Kidney epithelial cell (primary cell): ENCODE results near the gene SSBP2. TPM values are rescaled to one million over a fixed set of nuclear protein-coding genes. Genes with fewer than 3 reads are reported as not detected.
"Not testable (repeated sequence)": the region's sequence is repeated elsewhere in the genome, so short reads cannot be mapped to it uniquely, and the experiment has no call there.

Experiments
- DNase-seq: peaks from one replicate; pipeline ENCODE4 v3.0.0-alpha.2; 2010; ENCODE audit warnings: low read depth
- H3K27me3 ChIP-seq: 2 replicates; pipeline ENCODE4 v1.6.0; 2011; ENCODE audit warnings: low read length; ENCODE audit not compliant: control insufficient read depth, insufficient read depth
- H3K36me3 ChIP-seq: 2 replicates; pipeline ENCODE4 v1.5.1; 2011; ENCODE audit warnings: low read length; ENCODE audit not compliant: control insufficient read depth, insufficient read depth
- H3K4me3 ChIP-seq: 2 replicates; pipeline ENCODE4 v1.5.1; 2011; ENCODE audit warnings: low read depth, mild to moderate bottlenecking, control low read depth, low read length
- CTCF ChIP-seq: IDR thresholded peaks from 2 replicates; pipeline ENCODE4 v1.5.1; 2011; ENCODE audit warnings: mild to moderate bottlenecking, moderate library complexity, low read length, control low read depth, inconsistent platforms; ENCODE audit not compliant: insufficient read depth, poor library complexity, severe bottlenecking
- total RNA-seq: library from RNA; depleted of rRNA; stranded (reverse); fragments of >200 nt; gene quantifications from 2 replicates; pipeline ENCODE4 v1.2.3, GENCODE V29; 2015

Gene SSBP2
- total RNA-seq, 1 donor from 2014 or later, result 5.3 TPM

GRCh38 chr5:81420039-81420667 lies 330.7 kb downstream of the SSBP2 start:
- TF ChIP-seq CTCF, result no peak

GRCh38 chr5:81418606-81419005 lies 332.3 kb downstream of the SSBP2 start:
- DNase-seq, result no peak
- no peaks in the 10 kb centered on the region for H3K36me3 ChIP-seq
- H3K4me3 ChIP-seq, result no peak overlapping the region

More at GRCh38 chr5:81420039-81420667, 330.7 kb downstream of the SSBP2 start:
- peak; percentile 90 for DNase-seq
- H3K4me3 ChIP-seq, result no peak overlapping the region
- H3K36me3 ChIP-seq, result no peaks in the 10 kb centered on the region
- no peaks in the 10 kb centered on the region for H3K27me3 ChIP-seq

GRCh38 chr5:81417052-81417451 lies 333.8 kb downstream of the SSBP2 start:
- Histone ChIP-seq H3K36me3 (no peaks in the 10 kb centered on the region), H3K27me3 (no peaks in the 10 kb centered on the region), H3K4me3 (no peak overlapping the region)
- TF ChIP-seq CTCF, result no peak
- no peak for DNase-seq

More at GRCh38 chr5:81418606-81419005, 332.3 kb downstream of the SSBP2 start:
- no peak for TF ChIP-seq CTCF
- H3K27me3 ChIP-seq, result no peaks in the 10 kb centered on the region

- Histone ChIP-seq H3K36me3 (no peaks in the 10 kb centered on the region), H3K27me3 (no peaks in the 10 kb centered on the region), H3K4me3 (no peak overlapping the region)
- no peak for DNase-seq
- no peak for TF ChIP-seq CTCF
Observed at GRCh38 chr5:81409896-81410295, 341.0 kb downstream of the SSBP2 start.

GRCh38 chr5:81409361-81409760 lies 341.5 kb downstream of the SSBP2 start:
- no peak overlapping the region for H3K4me3 ChIP-seq
- H3K36me3 ChIP-seq, result no peaks in the 10 kb centered on the region
- no peak for DNase-seq
- no peaks in the 10 kb centered on the region for H3K27me3 ChIP-seq
- TF ChIP-seq CTCF, result no peak

- TF ChIP-seq CTCF, result no peak
- no peak overlapping the region for H3K4me3 ChIP-seq
- H3K36me3 ChIP-seq, result no peaks in the 10 kb centered on the region
- H3K27me3 ChIP-seq, result no peaks in the 10 kb centered on the region
- DNase-seq, result no peak
Observed at GRCh38 chr5:81408496-81408895, 342.4 kb downstream of the SSBP2 start.

- not testable (repeated sequence) for DNase-seq, H3K36me3 ChIP-seq, H3K27me3 ChIP-seq, H3K4me3 ChIP-seq
Observed at GRCh38 chr5:81407811-81408210, 343.1 kb downstream of the SSBP2 start.
